DMS79 (cell line): ENCODE results near the gene SH2D1A.

ENCODE experiments used
- DNase-seq: peaks from one replicate; lab custom pipeline; 2025; lab: John Stamatoyannopoulos, UW

The SH2D1A gene

GRCh38 chrX:124421898-124422655 is 75.7 kb downstream of the SH2D1A start:
- no peak for DNase-seq
